Muscle of leg (tissue), 11 donors: ENCODE results near the gene AFG1L. TPM values are rescaled to one million over a fixed set of nuclear protein-coding genes. Genes with fewer than 3 reads are reported as not detected.
"Not testable (repeated sequence)": the region's sequence is repeated elsewhere in the genome, so short reads cannot be mapped to it uniquely, and the experiment has no call there.

ENCODE experiments used
- DNase-seq: peaks from one replicate; pipeline ENCODE4 v3.0.0; 2013
- H3K27ac ChIP-seq: one replicate; pipeline ENCODE4 v1.5.1; 2013; ENCODE audit warnings: mild to moderate bottlenecking, low read length, control low read depth
- H3K27me3 ChIP-seq: one replicate; pipeline ENCODE4 v1.6.1; 2013; ENCODE audit warnings: low read length; ENCODE audit not compliant: control insufficient read depth, insufficient read depth
- H3K36me3 ChIP-seq: one replicate; pipeline ENCODE4 v1.6.1; 2013; ENCODE audit warnings: low read length; ENCODE audit not compliant: control insufficient read depth, insufficient read depth
- H3K4me1 ChIP-seq: one replicate; pipeline ENCODE4 v1.6.1; 2013; ENCODE audit warnings: low read length; ENCODE audit not compliant: control insufficient read depth, insufficient read depth
- H3K4me3 ChIP-seq: one replicate; pipeline ENCODE4 v1.5.1; 2013; ENCODE audit warnings: low read length, control low read depth
- H3K9me3 ChIP-seq: replicated peaks from 2 replicates; pipeline ENCODE4 v1.6.1; 2013; ENCODE audit warnings: low read depth, low read length; ENCODE audit not compliant: control insufficient read depth
- WGBS: methylation state at CpG from one replicate; pipeline ENCODE4 v1.1.5; 2013; ENCODE audit warnings: missing lambda C conversion rate; ENCODE audit not compliant: insufficient coverage; 5-methylcytosine and 5-hydroxymethylcytosine counted together
- polyA plus RNA-seq, 8 donors: library from polyadenylated mRNA; unstranded; fragments of 120-200 nt; gene quantifications; one replicate each; pipeline versions ENCODE4 v1.2.1 to v1.2.3, GENCODE V29; 2013; ENCODE audit warnings: inconsistent platforms in 1 of 8, low replicate concordance in 1 of 8; ENCODE audit not compliant: insufficient read length in 8 of 8, insufficient read depth in 1 of 8
- total RNA-seq: library from RNA; stranded (reverse); fragments of 120-200 nt; gene quantifications from one replicate; pipeline ENCODE4 v1.2.4, GENCODE V29; 2013

AFG1L gene
- total and polyA plus RNA-seq, 9 donors: 3.9 to 7.2 (median 5.1) TPM

DNA sequence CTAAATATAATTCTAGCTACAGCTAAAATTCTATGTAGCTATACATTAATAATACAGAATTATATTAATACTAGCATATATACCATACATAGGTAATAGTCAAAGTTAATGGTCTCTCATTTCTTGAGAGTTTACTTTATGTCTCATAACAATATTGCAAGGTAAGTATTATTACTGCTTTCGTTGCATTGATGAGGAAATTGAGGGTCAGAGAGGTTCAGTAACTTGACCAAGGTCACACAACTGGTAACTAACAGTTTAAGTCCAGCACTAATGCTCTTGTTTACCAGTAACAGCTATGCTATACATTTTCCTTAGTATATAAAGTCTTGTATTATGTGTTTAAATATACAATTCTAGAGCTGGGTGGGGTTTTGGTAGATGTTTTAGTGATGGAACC lies 67.6 kb downstream of the AFG1L start:
- Histone ChIP-seq H3K4me1 (no peaks in the 10 kb centered on the region), H3K9me3 (no peaks in the 10 kb centered on the region), H3K4me3 (no peak overlapping the region), H3K36me3 (peaks cover 3% of the 10 kb centered on the region), H3K27ac (no peak overlapping the region), H3K27me3 (no peaks in the 10 kb centered on the region)
- no peak for DNase-seq
- no CpG with 5 or more reads among the region's 1 CpG for WGBS

DNA sequence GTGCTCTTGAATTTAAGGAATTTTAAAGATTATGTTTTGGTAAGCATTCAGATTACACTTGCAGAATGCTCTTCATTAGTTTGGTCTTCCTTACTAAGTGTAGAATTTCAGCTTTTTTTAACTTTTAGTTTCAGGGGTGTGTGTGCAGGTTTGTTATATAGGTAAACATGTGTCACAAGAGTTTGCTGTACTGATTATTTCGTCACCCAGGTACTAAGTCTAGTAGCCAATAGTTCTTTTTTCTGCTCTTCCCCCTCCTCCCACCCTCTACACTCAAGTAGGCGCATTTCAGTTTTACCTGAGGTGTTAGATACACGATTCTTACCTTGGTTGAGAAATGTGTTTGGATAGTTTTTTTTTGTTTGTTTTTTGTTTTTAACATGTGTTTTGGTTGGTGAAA lies 68.3 kb downstream of the AFG1L start:
- no peaks in the 10 kb centered on the region for H3K9me3 ChIP-seq
- no peak for DNase-seq
- no peaks in the 10 kb centered on the region for H3K36me3 ChIP-seq
- H3K27me3 ChIP-seq: no peaks in the 10 kb centered on the region
- H3K4me3 ChIP-seq: no peak overlapping the region
- H3K27ac ChIP-seq: no peak overlapping the region
- no CpG with 5 or more reads among the region's 3 CpGs for WGBS
- no peaks in the 10 kb centered on the region for H3K4me1 ChIP-seq

DNA sequence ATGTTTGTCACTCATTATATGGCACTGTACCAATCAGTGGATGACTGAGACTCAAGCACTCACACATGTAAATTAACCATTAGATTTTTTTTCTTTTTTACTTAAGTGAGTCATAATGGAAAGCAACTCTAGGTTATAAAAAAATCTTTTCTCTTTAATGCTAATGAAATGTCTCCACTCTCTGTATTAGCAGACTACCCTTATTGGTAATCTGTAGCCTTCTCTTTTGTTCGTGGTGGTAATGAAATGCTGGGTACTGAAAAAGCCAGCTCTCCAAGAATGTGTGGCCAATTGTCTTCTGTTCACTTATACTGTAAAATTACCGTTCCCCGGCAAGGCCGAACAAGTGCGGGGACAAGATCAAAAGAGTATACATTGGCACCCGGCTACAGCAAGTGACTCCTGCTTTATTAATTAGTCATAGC lies 69.0 kb downstream of the AFG1L start:
- no peaks in the 10 kb centered on the region for H3K9me3 ChIP-seq
- H3K27ac ChIP-seq: no peak overlapping the region
- H3K36me3 ChIP-seq: no peaks in the 10 kb centered on the region
- H3K4me3 ChIP-seq: no peak overlapping the region
- no peaks in the 10 kb centered on the region for H3K27me3 ChIP-seq
- 71% methylated on average over 5 of the region's 6 CpGs for WGBS
- DNase-seq: no peak
- H3K4me1 ChIP-seq: no peaks in the 10 kb centered on the region

DNA sequence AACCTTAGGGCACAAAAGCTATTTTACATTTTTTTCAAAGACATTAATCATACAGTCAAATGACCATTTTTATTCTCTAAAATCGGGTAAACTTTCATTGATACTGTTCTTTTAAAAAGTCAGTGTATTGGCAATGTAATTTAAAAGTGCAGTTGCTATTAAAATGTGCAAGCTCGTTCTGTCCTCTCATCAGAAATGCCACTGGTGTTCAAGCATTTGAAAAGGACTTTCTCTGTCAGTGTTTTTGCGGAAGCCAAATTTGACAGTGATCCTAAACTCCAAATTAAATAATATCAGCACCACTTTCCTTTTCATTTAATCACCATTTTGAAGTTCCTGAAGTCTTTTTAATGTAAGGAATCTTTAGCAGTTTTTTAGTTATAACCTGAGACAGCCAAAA lies 69.6 kb downstream of the AFG1L start:
- Histone ChIP-seq H3K27ac (no peak overlapping the region), H3K36me3 (no peaks in the 10 kb centered on the region), H3K4me3 (no peak overlapping the region)

DNA sequence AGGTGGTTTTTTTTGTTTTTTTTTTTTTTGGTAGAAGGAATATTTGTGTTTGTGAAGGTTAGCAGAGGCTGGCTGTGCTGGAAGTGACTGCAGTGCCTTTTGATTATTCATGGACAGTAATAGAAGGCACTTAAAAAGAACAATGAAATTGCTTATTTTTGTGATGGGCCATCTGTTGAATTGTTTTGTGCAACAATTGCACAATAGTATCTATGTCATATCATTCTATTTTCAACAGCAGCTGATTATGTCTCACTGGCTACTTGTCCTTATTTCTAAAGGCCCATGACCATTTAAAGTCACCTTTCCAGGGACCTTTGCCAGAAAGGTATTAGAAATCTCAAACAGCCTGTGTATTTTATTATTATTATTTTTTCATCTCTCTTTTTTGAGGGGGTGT lies 70.6 kb downstream of the AFG1L start:
- DNase-seq: no peak
- Histone ChIP-seq H3K27ac (no peak overlapping the region), H3K4me1 (no peaks in the 10 kb centered on the region), H3K9me3 (no peaks in the 10 kb centered on the region), H3K36me3 (no peaks in the 10 kb centered on the region), H3K4me3 (no peak overlapping the region), H3K27me3 (no peaks in the 10 kb centered on the region)

More for the DNA sequence above, 69.6 kb downstream of the AFG1L start:
- no peaks in the 10 kb centered on the region for H3K27me3 ChIP-seq
- H3K9me3 ChIP-seq: no peaks in the 10 kb centered on the region
- H3K4me1 ChIP-seq: no peaks in the 10 kb centered on the region
- no CpG with 5 or more reads among the region's 3 CpGs for WGBS
- no peak for DNase-seq

DNA sequence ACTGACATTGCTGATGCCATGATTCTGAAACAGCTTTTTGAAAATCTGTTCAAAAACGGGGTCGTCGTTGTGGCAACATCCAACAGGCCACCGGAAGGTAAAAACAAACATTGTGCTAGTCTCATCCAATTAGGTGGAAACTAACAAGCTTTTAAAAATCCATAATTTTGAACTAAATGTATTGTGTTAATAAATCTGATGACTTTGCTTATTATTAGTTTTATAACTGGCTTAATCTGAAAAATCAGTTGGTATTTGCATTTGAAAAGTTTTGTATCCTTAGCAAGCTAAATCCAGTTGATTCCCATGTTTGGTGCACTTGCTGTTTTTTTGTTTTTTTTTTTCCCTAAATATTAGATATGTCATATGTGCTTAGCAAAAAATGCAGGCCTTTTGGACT lies 71.4 kb downstream of the AFG1L start:
- no peaks in the 10 kb centered on the region for H3K36me3 ChIP-seq
- DNase-seq: no peak
- no peak overlapping the region for H3K27ac ChIP-seq
- no peaks in the 10 kb centered on the region for H3K4me1 ChIP-seq
- no peaks in the 10 kb centered on the region for H3K27me3 ChIP-seq
- H3K4me3 ChIP-seq: no peak overlapping the region
- WGBS: 84% methylated on average over 4 of the region's 4 CpGs
- no peaks in the 10 kb centered on the region for H3K9me3 ChIP-seq

DNA sequence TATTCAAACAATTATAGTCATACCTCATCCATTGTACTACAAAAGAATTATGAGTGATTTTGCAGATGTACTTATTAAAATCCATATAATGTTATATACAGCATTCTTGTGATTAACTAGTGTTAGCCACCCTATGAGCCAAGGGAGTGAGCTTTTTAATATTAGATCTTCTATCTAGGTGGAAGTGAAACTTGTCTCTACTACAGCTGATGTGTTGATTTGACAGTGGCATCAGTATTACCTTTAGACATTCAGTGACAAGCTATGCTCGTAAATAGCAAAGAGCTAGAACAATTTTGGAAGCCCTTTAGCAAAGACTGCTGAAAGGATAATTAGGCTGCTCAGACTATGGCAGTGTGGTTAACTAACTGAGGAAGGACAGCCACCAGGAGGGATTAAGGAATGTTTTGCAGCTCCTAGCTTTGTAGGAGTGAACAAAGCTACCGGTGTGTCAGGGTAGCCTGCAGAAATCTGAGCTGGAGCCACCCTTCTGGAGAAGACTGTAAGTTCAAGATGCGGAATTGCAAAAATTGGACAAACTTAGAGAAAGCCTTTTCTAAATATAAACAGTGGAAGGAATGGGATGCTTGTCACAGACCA lies 73.7 kb downstream of the AFG1L start:
- Histone ChIP-seq H3K9me3 (no peaks in the 10 kb centered on the region), H3K4me3 (no peak overlapping the region), H3K4me1 (no peaks in the 10 kb centered on the region), H3K27me3 (no peaks in the 10 kb centered on the region), H3K36me3 (peaks cover 3% of the 10 kb centered on the region), H3K27ac (no peak overlapping the region)
- WGBS: 58% methylated on average over 2 of the region's 3 CpGs
- DNase-seq: no peak

DNA sequence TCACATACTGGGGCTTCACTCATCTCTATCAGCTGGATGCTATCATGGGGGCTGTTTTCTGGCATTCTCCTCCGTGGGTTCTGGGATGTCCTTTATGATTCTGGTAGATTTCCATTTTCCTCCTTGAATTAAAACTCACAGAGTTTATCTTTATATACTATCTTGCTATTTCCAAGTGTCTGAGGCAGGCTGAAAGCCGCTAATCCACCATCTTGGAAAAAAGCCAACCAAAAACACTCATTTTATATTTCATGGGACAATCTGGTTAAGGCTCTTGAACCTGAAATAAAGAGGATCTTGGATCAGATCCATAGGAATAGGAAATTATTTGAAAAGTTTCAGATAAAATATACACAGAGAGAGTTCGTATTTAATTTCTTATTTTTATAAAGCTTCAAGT lies 86.0 kb downstream of the AFG1L start:
- Histone ChIP-seq H3K27ac (no peak overlapping the region), H3K4me1 (no peaks in the 10 kb centered on the region), H3K9me3 (peaks cover 2% of the 10 kb centered on the region), H3K36me3 (no peaks in the 10 kb centered on the region), H3K27me3 (no peaks in the 10 kb centered on the region), H3K4me3 (no peak overlapping the region)
- peak; percentile 32 for DNase-seq
- no CpG with 5 or more reads among the region's 3 CpGs for WGBS

DNA sequence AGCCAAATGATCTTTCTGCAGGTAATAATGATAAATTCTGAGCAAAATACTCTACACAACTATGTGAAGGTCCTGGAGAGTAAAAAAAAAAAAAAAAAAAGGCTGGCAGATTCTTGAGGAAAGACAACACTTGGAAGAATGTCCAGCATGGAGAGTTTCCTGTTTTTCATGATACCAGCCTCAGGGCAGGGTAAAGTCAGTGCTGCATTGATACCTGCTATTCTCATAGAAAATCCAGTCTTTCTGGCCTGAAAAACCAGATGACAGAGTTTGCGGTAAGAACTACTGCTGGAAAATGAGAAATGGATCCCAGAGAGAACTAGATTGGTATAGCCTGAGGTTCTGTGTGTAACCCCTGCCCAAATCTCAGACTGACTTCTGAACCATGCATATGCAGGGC lies 89.1 kb downstream of the AFG1L start:
- peaks cover 2% of the 10 kb centered on the region for H3K9me3 ChIP-seq
- no peak overlapping the region for H3K4me3 ChIP-seq
- peak; percentile 57 for DNase-seq
- H3K27me3 ChIP-seq: no peaks in the 10 kb centered on the region
- no peak overlapping the region for H3K27ac ChIP-seq
- H3K4me1 ChIP-seq: no peaks in the 10 kb centered on the region
- H3K36me3 ChIP-seq: no peaks in the 10 kb centered on the region
- 80% methylated on average over 1 of the region's 1 CpG for WGBS

DNA sequence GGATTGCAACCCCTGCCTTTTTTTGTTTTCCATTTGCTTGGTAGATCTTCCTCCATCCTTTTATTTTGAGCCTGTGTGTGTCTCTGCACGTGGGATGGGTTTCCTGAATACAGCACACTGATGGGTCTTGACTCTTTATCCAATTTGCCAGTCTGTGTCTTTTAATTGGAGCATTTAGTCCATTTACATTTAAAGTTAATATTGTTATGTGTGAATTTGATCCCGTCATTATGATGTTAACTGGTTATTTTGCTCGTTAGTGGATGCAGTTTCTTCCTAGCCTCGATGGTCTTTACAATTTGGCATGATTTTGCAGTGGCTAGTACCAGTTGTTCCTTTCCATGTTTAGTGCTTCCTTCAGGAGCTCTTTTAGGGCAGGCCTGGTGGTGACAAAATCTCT lies 94.3 kb downstream of the AFG1L start:
- not testable (repeated sequence) for H3K27me3 ChIP-seq, H3K36me3 ChIP-seq, H3K4me1 ChIP-seq, H3K4me3 ChIP-seq, H3K9me3 ChIP-seq, DNase-seq, H3K27ac ChIP-seq
- WGBS: no CpG with 5 or more reads among the region's 4 CpGs

DNA sequence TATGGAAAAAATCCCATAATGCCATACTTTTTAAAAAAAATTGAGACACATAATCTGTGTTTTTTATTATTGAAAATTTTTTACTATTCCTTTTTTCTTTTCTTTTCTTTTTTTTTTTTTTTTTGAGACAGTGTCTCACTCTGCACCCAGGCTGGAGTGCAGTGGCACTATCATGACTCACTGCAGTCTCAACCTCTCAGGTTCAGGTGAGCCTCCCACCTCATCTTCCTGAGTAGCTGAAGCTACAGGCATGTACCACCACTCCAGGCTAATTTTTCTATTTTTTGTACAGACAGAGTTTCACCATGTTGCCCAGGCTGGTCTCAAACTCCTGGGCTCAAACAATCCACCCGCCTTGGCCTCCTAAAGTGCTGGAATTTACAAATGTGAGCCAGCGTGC lies 100.4 kb downstream of the AFG1L start:
- WGBS: no CpG with 5 or more reads among the region's 2 CpGs
- H3K27ac ChIP-seq: no peak overlapping the region
- H3K4me1 ChIP-seq: no peaks in the 10 kb centered on the region
- no peaks in the 10 kb centered on the region for H3K27me3 ChIP-seq
- no peaks in the 10 kb centered on the region for H3K9me3 ChIP-seq
- H3K36me3 ChIP-seq: no peaks in the 10 kb centered on the region
- H3K4me3 ChIP-seq: no peak overlapping the region
- DNase-seq: no peak
